GM21526 (cell line): ENCODE results near the gene CHN2.

ENCODE experiments used
- ATAC-seq: cut with Tn5 transposase; IDR thresholded peaks from one replicate; pipeline ENCODE4 v1.9.1; 2021; ENCODE audit warnings: moderate library complexity; ENCODE audit not compliant: unreplicated experiment, low FRiP score

The CHN2 gene

DNA sequence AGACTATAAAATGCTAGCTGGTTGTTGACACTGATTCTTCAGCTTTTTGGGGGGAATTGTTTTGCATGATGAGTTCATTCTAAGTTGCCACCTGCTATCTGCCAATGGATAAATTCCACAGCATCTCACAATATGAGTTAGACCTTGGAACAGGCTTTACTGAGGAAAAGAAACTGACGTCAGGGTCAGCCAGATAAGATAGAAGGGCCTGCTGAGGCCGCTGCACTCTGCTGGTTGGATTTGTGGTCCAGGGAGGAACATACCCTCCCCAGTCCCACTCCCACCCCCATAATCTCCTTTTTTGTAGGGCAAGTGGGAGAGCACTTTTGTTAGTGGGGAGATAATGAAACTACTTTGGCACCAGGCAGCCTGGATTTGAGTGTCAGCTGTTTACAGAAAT lies 258.4 kb downstream of the CHN2 start:
- ATAC-seq = no peak

DNA sequence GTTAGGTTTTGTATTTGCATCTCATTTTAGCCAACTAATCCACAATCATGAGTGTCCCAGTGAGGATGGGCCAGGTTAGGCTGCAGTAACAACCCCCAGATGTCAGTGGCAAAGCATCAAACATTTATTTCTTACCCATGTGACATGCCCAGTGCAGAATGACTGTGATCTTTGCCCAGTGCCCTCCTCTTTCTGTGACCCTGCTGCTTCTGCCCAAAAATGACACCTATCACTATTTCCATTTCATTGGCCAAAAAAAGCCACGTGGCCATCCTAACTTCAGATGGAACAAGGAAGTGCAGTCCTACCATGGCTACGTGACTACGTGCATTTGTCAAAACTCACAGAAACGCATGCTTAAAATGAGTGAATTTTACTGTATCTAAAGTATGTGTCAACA lies 259.9 kb downstream of the CHN2 start:
- no peak for ATAC-seq

DNA sequence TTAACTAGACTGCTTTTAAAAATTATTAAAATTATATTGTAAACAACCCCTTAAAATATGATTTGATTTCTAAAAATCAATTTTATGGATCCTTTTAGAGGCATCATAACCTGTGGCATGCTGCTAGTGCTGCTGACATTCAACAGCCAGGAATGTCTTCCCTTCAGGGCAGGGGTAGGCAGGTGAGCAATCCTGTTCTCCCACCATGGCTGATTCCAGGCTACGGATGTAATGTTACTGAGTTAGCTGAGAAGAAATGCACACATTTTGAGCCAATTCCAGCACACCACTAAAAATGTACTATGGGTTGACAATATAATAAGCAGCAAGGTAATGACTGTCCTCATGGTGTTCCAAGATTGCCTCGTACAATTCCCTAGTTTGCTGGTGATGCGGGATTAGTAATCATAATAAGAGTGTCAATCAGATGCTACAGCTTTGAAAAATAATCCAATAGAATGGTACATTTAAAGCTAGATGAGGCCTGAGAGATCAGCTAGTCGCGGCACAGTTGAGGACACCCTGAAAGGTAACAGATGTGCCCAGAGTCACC lies 260.4 kb downstream of the CHN2 start:
- no peak for ATAC-seq

DNA sequence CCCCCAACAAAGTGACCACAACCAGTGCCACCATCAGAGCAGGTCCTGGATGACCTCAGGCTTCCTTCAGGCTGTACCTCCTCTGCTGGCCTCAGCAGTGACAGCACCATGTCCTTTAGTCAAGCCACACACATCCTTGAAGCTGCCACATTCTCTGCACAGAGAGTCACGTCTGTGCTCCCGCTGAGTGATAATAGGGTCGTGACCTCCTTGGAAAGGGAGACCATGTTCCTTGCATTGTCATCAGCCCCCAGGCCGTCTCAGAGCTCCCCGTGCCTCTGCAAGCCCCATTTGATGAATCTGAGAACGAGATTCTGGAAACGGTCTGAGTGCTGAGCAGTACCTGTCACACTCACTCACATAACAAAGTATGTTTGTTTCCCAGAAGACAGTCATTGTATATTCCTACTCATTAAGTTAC lies 262.6 kb downstream of the CHN2 start:
- no peak for ATAC-seq

DNA sequence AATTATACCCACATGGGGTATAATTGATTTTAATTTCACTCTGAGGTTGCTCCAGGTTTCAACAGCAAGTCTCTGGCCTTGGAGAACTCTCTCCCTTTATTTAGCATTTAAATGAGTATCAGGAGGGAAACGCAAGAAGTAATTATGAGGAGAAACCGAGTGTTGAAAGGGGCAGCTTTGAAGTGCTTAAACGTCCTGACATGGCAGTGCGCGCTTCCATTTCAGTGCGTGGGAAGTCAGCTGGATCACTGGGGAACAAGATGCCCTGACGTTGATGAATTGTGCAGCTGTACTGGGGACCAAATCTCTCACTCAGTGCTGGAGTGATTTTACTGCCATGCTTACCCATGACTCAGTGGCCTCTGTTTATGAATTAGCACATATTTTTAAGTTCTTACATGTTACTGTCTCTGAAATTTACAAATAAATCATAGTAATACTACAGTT lies 263.0 kb downstream of the CHN2 start:
- no peak for ATAC-seq

DNA sequence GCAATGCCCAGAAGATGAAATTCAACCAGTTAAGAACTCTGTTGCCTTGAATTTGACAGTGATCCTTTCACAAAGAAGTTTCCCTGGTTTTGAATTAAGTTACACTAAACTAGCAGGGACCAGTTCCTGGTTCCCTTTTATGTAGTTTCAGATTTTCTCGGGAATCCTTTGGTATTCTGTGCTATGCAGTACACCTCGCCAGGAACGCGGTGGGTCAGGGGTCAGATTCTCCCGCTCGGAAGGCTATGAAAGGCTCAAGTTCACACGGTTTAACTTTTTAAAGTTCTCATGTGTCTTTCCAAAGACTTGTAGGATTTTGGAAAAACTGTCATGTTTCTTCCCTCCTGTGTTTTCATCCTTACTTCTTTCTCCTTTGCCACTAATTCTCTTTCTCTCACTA lies 264.4 kb downstream of the CHN2 start:
- ATAC-seq = no peak

DNA sequence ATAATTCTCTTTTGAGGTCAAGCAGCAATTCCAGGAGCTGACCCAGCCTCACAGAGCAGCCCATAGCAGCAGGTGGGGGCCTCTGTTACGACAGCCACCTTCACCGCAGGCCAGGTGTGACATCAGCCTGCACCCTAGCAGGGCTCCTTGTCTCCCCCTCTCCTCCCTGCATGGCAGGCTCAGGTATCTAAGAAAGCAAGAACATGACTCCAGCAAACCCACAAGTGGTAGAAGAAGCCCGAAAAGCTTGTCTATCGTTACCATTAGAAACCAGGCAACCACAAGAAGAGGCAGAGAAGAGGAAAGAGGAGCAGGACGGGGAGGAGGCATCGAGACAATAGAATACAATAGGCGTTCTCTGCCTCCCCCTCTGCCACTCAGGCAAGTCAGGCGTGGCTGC lies 265.0 kb downstream of the CHN2 start:
- ATAC-seq = no peak

DNA sequence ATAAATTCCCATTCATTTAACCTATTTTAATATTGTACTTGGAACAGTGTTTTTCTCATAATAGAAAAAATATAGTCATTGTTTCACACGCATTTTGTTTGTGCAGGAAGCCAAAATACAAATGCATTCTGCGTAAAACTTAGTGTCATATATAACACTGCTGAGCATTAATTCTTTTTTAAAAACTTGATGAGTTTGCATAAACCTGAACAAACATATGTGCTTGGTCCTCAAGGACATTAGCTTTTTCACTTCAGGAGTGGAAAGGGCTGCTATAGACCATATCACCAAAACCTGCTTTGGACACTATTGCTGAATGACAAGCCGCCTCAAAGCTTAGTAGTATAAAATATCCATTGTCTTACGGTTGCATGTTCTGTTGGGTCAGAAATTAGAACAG lies 267.4 kb downstream of the CHN2 start:
- ATAC-seq = no peak

DNA sequence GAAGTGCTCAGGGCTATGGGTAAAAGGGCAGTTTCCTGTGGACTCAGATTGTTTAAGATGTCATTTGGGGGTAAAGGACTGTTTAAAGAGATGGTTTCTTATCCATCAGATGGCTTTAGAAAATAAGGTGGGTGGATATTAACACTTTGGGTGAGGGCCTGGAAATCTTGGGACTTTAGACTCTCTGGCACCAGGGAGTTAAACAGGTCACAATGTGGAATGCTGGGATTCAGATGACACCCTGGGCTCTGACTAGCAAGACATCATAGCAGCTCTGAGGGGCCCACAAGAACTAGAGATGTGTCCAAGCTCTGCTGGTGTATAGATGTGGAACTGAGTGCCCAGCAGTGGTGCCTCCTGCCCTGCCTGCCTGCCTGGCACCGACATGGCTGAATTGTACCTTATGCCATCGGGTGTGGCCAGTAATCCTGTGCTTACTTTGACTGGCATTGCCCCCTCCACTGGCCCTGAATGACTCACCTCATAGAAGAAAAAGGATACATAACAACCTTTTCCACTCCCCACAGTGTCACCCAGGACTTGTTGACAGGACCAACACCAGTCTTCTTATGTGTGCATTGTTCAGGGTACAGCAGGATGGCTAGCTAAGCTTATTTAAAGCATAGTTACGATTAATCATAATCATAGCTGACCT lies 269.1 kb downstream of the CHN2 start:
- no peak for ATAC-seq

DNA sequence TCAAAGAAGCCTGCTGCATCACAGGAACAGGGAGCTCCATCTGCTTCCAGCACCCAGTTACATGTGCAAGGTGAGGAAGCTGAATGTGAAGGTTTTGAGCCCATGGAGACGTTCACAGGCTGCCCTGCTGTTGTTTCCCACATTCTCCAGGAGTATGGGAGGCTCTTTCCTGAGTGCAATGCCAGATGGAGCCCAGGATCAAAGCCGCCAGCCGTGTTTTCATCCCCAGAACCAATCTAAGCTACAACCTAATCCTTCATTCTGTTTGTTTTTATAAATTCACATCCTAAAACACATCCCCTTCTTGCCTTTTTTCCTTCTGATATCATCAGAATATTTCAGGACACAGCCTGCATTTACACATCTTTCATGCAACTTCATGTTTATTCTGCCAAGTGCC lies 270.2 kb downstream of the CHN2 start:
- ATAC-seq = no peak

DNA sequence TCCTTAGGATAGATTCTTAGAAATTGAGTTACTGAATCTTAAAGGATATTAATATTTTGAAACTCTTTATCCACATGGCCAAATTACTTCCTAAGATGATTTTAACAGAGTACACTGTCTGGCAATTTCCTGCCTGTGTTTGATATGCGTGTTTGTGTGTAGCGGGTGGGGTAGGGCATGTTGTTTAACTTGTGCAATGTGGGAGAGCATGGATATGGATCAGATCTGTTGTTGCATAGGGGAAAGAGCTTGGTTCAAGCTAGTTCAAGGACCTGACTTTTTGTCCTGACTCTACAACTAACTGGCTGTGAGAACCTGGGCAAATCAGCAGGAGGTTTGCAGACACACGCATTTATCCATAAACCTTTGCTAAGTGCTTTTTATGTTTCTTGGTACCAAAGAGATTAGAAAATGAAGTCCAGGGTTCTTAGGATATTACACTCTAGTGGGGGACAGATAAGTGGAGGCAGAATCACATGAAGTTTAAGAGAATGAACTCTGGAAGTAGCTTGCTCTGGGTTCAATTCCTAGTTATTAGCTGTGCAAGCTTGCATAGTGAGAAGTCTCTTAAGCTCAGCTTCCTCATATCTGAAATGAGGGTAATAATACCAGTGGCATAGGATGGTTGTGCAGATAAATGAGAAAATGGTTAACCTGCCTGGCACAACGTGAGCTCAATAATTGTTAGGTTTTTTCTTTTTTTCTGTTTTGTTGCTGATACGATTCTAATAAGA lies 272.8 kb downstream of the CHN2 start:
- no peak for ATAC-seq

DNA sequence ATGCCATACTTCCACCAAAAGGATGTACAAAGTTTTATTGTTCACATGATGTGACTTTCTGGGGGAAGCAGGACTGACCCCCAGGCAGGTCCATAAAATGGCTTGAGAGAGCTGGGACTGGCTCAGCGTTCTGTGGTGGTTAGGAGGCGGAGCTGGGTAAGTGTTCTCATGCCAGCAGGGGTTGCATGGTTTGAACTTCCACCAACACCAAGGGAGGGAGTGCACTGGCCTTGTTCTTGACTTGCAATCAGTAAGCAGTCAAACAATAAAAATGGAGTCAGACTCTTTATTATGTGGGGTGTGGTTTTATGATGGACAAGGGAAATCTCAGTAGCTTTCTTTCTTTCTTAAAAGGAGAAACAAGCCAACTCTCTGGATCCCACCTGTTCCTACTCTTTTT lies 273.6 kb downstream of the CHN2 start:
- ATAC-seq = no peak

DNA sequence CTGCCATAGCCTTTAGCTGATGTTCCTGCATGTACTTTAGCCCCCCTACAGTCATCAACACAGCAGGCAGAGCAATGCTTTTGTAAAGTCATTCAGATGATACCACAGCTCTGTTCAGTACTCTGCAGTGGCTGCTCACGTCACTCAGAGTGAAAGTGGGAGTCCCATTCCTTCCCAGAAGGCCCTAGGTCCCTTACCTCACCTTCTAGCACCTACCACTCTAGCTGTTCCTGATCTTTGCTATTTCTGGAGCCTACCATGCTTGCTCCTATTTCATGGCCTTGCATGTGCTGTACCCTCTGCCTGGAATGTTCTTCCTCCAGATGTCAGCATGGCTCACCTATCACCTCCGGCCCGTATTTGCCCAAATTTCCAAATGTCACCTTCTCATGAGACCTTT lies 274.7 kb downstream of the CHN2 start:
- no peak for ATAC-seq

DNA sequence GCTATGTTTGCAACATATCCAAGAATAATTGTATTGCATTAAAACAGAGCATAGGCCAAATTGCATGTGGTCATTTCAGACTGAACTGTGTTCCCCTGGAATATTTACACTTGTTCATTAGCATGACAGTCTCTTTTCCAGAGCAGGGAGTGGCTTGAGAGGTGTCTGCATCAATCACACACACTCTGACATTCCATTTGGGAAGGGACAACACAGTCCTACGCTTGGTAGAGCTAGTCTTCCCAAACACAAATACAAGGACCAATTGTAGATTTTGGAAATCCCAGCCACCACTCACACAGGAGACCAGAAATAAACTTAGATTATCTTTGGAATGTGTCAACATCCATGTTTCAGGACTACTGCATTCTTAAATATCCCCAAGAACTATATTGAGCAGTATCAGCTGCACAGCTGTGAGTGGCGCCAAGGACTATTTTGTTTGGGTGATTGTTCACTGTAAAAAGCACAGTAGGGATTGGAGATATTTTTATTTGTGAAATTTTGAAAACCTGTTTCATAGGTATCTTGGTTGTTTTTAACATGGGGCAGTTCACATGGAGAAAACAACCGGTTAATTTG lies 275.5 kb downstream of the CHN2 start:
- no peak for ATAC-seq

DNA sequence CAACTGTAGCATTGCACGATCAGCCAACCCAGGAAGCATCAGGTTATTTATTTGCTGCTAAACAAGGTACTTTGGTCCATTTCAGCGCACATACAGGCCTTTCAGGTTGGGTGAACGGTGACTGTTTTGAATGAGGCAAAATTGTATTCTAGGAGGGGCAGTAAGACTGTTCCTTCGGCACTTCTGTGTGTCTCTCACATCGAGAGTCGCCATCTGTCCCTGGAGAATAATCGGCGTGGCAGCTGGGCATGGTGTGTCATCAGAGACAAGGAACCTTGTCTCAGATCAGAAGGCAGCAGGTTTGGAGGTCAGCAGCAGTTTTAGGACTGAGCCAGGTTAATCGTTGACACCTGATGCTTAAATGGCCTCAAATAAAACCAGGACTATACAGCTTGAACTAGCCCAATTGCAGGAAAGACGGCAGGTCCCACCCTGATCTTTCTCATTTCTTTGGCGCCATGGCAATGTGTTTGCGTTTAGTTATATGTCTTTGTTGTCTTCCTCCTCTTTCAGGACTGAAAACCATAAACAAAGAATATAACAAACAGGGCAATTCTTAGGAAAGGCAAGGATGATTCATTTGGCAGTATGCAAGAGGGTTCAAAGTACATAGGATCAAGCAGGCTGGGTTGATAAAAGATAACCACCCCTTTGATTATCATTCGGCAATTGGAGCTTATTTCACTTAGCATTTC lies 277.0 kb downstream of the CHN2 start:
- no peak for ATAC-seq

DNA sequence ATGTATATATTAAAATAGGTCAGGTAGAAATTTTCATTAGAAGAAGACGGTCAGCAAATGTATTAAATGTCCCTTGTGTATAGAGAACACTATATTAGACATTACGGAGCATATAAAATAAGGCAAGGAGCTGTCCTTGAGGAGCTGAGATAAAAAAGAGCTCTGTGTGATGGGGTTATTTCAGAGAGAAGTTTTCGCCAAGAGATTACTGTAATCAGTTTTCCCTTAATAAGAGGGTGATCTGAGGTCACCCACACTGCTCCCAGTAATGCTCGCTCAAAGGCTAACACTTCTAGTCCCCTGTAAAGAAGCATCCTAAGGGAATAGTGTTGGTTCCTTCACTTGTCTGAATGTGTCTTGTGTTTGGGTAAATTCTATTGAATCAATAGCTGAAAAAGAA lies 282.3 kb downstream of the CHN2 start:
- no peak for ATAC-seq

DNA sequence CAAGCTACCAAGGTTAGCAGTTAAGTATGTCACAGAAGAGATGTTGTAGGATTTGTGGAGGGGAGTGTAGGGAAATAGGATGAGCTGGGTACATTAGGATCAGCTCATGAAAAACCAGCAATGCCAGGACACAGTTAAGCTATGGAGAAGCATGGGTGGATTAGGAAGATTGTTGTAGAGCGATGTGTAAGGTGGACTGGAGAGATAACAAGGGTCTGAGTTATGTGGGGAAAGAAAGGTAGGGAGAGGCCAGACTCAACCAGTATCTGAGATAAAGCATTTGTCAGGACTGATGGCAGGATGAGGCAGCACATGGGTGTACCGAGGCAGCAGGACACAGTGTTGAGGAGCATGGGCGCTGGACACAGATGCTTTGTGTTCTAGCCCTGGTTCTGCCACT lies 283.7 kb downstream of the CHN2 start:
- no peak for ATAC-seq

DNA sequence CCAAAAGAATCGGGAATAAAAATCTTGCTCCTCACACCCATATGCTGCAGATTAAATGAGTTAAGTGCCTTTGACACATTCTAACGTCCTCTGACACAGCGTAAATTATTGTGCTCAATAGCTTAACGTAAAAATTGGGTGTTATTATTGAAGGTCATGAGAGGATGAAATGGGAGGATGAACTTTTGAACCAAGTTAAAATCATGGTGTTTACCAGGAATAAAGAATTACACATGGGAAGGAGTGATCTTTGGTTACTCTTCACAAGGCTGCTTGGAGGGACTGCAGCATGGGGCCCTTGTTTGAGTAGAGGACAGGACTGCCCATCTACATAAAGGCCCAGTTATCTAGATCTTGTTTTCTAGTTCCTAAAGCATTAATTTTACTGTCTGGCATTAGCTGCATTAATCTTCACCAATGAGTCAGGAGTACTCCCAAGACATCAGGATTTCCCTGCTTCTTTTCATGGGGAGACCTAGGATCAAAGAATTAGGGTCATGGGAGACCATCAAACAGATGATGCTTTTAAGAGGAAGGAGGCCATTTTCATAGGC lies 284.2 kb downstream of the CHN2 start:
- ATAC-seq = no peak

DNA sequence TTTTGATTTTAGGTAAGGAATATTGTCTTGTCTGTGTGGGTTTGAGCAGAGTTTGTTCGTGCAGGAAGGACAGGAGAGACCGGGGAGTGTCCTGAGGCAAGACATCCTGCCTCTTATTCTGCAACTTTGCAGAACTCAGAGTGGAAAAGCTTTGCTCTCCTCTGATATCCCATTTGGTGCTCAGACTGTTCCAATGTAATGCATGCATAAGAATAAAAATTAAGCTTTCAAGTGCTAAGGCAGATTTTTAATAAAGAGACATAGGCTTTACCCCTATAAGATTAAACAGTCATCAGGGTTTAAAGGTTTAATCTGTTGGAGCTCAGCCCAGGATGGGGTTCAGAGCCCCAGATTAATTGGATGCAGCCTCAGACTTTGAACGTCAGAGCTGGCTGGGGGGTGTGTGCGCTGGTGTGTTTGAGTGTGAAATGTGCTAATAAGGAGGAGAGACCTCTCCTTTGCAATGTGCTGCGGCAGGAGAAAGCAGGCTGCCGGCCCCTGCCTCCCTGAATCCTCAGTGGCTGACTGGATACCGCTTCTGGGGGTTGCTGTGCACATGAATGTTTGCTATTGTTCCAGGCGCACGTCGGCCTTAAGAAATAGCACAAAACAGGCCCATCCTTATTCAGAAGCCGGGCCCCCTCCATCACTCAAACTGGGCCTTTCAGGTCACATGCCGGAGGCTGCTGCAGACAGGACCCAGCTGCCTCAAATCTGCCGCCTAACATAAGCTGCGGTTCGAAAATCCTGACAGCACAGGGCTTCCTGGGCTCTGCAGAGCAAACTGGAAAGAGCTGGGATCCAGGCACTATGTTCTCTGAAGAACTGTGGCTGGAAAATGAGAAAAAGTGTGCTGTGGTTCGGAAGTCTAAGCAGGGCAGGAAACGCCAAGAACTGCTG lies 285.0 kb downstream of the CHN2 start:
- ATAC-seq = no peak

DNA sequence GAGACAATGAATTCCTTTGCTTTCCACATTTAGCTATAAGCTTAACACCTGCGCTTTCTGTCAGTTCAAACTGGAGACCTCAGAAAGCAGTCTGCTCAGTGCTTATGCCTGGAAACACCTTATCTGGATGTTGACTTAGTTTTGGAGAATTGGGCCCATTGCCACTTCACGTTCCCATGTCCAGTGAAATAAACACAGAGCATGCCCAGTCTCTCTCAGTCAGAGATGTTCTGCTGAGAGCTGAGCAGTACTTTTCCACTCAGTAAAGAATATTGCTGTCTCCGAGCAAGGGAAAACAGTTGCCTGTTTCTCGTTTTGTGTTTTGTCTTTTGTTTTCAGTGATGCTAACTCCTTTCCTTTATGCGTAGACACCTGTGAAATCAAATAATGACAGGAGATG lies 285.9 kb downstream of the CHN2 start:
- ATAC-seq = no peak
